NCI-H2196 treated with DMSO at 0.1 percent for 48 hours (cell line): ENCODE measurements around the gene RNF115.

Experiments
- DNase-seq: peaks from one replicate; lab custom pipeline; 2025; ENCODE audit not compliant: unreplicated experiment; lab: John Stamatoyannopoulos, UW

Gene RNF115

DNA sequence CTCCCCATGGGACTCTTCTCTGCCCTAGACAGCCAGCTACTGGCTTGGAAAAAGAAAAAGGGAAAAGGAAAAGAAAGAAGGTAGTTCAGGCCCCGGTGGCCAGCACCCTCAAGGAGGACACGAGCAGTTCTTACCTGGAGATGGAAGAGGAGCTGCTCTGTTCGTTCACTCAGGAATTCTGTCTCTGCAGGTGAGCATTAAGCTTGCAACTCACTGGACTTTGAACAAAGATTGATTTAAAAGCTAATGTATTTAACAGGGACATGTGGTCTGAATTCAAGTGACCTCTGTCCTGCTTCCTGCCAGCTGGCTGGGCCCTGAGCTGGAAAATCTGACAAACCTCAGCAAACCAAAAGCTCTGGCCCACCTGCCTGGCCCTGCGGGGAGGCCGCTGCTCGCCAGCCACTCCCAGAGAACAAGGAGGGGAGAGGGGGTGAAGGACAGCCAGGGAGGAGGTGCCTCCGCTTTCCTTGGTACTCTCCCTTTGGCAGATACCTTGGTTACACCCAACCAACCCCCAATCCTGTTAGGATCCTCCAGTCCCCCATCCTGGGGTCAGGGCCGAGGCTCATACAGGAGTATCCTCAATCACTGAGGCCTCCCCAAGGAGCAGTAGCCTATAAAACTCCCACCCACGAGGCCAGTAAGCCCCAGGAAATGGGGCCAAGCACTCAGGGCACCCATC is 116.6 kb downstream of the RNF115 start, which contains the start of gene PDZK1:
PDZK1 (minus strand) TSS at position 186 of the 685 bp plus-strand sequence. CDS start 19,347 bp downstream, outside the sequence.
- no peak for DNase-seq

GRCh38 chr1:145706086-145706664 is 117.7 kb downstream of the RNF115 start:
- DNase-seq = no peak

DNA sequence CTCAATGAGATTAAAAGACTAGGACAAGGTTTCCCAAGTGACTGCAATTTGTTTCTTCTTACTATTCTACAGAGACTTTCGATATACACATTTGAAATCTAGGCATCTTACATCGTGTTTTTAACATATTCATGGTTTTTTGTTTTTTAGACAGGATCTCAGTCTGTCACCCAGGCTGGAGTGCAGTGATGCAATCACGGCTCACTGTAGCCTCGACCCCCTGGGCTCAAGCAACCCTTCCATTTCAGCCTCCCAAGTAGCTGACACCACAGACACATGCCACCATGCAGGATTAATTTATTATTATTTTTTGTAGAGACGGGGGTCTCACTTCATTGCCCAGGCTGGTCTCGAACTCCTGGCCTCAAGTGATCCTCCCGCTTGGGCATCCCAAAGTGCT is 118.3 kb downstream of the RNF115 start:
- no peak for DNase-seq

DNA sequence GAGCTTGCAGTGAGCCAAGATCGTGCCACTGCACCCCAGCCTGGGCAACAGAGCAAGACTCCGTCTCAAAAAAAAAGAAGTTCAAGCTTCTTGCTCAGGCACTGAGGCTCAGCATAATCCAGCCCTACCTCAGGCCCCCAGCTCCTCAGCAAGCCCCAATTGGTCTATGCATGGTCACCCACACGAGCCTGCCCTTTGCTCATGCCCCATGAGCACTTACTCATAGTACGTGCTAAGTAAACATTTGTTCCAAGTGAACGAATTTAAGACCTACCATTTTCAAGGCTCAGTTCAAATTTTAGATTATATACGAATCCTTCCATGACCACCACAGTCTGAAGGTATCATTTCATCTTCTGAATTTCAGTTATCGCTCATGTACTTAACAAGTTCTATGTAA is 121.1 kb downstream of the RNF115 start:
- no peak for DNase-seq

DNA sequence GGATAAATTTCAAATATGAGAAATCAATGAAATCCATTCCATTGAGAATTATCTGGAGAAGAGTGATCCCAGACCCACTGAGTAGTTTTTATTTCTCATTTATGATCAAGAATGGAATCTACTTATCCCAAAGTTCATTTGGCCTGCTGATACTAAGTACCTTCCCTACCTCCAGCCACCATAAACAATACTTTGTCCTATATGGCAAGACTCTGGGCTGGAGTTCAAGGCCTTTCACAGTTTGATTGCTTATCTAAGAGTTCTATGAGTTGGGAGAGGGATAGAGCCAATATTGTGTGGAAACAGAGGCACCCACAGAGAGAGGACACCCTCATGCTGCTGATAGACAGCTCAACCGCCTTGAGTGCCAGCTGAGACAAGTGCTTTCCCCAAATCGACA is 121.8 kb downstream of the RNF115 start:
- DNase-seq = no peak

GRCh38 chr1:145701306-145701862 is 122.5 kb downstream of the RNF115 start:
- DNase-seq = no peak

DNA sequence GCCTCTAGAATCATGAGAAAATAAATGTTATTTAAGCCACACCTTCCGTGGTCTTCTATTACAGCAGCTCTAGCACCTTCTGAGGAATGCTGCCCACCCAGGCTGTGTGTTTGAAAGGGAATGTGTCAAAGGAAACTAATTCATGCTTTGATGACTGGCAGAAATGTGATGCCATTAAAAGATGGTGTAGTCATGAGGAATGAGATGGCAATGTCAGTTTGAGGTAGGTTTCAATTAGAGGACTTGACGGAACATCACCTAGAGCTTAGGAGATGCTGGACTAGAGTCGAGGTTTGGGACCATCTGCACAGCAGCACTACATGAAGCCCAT is 127.3 kb downstream of the RNF115 start:
- DNase-seq = no peak

GRCh38 chr1:145695821-145696629 is 127.9 kb downstream of the RNF115 start:
- DNase-seq = no peak

- DNase-seq = no peak
Observed at GRCh38 chr1:145692785-145693443, 131.0 kb downstream of the RNF115 start.

- DNase-seq = no peak
Observed at GRCh38 chr1:145690587-145691558, 133.0 kb downstream of the RNF115 start.

DNA sequence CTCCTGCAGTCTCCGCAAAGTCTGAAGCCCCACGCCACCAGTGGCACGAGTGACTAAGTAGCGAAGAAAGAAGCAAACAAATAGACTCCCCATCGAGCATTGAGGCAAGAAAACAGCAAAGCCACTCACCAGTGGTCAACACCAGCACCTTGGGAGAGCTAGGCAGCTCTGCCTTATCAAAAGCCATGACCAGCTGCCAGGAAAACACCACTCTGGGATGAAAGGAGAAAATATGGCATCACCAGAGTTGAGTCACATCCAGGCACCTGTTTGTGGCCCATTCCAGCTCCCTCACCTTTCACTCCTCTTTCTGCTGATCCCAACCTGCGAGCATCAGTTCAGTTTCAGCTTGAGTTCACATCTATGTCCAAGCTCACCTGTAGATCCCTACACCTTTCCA is 134.0 kb downstream of the RNF115 start:
- no peak for DNase-seq

DNA sequence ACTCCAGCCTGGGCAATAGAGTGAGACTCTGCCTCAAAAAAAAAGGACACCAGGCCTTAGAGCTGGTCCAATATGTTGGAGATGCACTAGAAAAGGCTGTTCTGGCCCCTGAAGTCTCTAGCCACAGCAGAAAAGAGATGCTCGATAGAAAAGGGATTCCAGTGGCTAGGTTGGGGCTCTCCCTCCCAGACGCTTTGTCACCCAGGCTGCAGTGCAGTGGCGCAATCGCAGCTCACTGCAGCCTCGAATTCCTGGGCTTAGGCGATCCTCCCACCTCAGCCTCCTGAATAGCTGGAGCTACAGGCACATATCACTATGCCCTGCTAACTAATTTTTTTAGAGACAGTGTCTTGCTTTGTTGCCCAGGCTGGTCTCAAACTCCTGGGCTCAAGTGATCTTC is 135.0 kb downstream of the RNF115 start:
- DNase-seq = no peak
